ENCODE results near the gene GPRIN3.

GRCh38 chr4:89249313-89249712, 58.3 kb downstream of the GPRIN3 start:
- TF ChIP-seq, protein P1, sequence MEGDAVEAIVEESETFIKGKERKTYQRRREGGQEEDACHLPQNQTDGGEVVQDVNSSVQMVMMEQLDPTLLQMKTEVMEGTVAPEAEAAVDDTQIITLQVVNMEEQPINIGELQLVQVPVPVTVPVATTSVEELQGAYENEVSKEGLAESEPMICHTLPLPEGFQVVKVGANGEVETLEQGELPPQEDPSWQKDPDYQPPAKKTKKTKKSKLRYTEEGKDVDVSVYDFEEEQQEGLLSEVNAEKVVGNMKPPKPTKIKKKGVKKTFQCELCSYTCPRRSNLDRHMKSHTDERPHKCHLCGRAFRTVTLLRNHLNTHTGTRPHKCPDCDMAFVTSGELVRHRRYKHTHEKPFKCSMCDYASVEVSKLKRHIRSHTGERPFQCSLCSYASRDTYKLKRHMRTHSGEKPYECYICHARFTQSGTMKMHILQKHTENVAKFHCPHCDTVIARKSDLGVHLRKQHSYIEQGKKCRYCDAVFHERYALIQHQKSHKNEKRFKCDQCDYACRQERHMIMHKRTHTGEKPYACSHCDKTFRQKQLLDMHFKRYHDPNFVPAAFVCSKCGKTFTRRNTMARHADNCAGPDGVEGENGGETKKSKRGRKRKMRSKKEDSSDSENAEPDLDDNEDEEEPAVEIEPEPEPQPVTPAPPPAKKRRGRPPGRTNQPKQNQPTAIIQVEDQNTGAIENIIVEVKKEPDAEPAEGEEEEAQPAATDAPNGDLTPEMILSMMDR (IDR thresholded peaks at IDR 0.05) = no peak
- no peak for TF ChIP-seq ZFX (IDR thresholded peaks at IDR 0.05; ENCODE audit: borderline replicate concordance)

All from 22Rv1 (cell line).